Left renal pelvis (tissue), 4 donors: Measurements from ENCODE around the gene CD151. TPM values are rescaled to one million over a fixed set of nuclear protein-coding genes. Genes with fewer than 3 reads are reported as not detected.

Source experiments
- DNase-seq, 4 donors: peaks; one replicate each; pipeline ENCODE4 v3.0.0-alpha.2; 2013; ENCODE audit warnings: low read depth in 4 of 4, low spot score in 3 of 4
- polyA plus RNA-seq, 4 donors: library from polyadenylated mRNA; unstranded; fragments of 120-200 nt; gene quantifications; one replicate each; pipeline ENCODE4 v1.2.1, GENCODE V29; 2013; ENCODE audit not compliant: insufficient read length in 4 of 4

The CD151 gene
- polyA plus RNA-seq, 4 donors, result 124 to 228 (median 174) TPM

DNA sequence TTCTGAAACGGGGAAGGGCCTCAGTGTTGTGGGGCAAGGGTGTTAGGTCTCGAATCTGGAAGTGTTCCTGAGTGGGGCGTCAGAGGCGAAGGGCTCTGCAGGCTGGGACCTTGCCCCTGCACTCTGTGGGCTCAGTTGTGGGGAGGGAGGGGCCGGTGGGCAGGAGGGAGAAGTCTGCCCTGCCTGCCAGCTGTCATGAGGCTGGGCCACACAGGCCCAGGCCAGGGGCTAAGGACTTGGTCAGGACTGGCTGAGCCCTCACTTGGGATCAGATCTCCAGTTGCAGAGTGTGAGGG, 4.9 kb upstream of the CD151 start, which contains the start of gene CRACR2B:
TSS of gene CRACR2B (plus strand) at position 23 of the 296 bp plus-strand sequence. CDS start 689 bp downstream, outside the sequence.
- DNase-seq, result no peak

DNA sequence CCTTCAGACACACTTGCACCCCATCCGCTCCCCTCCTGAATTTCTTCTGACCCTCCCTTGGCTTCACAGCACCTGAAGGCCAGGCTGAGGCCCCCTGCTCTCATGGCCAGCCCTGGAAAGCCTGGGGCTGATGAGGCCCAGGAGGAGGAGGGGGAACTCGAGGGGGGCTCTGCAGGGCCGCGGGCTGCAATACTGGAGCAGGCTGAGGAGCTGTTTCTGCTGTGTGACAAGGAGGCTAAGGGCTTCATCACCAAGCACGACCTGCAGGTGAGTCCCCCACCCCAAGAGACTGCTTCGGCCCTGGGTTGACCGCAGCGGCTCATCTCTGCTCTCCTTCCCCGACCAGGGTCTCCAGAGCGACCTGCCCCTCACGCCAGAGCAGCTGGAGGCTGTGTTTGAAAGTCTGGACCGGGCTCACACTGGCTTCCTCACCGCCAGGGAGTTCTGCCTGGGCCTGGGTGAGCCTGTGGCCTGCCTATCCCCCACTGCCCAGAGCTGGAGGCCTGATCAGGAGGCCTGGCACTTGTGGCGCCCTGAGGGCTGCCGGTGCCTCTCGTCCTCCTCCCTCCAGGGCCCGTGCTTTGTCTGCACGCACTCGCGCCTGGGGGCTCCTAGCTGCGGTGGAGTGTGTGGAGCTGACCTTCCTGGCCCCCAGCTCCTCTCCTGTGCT, 4.1 kb upstream of the CD151 start:
- no peak for DNase-seq

DNA sequence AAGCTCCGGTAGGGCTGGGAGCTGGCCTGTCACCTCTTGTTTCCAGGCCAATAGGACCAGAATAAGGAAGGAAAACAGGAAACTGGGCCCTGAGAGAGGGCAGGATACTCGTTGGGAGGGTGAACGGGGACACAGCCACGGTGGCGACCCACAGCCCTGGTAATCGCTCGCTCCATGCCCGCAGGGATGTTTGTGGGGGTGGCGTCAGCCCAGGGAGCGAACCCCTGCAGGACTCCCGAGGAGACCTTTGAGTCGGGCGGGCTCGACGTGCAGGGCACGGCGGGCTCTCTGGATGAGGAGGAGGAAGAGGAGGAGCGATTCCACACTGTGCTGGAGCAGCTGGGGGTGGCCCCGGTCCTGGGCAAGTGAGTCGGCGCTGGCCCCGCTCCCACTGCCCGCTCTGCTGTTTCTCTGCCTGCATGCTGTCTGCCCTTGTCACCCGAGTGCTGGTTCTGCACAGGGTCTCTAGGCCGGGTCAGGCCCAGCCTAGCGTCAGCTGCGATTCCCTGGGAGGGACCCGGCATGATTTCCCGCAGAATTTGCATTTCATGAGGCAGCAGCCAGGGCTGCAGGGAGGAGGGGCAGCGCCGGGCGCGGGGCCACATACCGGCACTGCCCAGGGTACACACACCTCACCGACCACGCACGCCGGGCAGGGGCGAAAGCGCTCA, 3.4 kb upstream of the CD151 start:
- no peak for DNase-seq

DNA sequence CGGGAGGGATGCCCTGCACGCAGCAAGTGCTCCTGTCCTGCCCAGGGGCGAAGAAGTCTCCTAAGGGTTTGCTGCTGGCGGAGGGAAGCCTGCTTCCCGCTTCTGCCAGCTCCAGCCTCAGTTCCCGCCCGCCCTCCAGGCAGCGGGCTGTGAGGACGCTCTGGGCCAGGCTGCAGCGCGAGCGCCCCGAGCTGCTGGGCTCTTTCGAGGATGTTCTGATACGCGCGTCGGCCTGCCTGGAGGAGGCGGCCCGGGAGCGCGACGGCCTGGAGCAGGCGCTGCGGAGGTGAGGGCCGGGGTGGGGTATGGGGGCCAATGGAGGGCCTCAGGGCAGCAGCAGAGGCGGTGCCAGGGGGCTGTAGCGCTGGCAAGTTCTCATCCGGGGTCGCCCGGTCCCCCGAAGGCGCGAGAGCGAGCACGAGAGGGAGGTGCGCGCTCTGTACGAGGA, 2.9 kb upstream of the CD151 start:
- DNase-seq, result no peak

DNA sequence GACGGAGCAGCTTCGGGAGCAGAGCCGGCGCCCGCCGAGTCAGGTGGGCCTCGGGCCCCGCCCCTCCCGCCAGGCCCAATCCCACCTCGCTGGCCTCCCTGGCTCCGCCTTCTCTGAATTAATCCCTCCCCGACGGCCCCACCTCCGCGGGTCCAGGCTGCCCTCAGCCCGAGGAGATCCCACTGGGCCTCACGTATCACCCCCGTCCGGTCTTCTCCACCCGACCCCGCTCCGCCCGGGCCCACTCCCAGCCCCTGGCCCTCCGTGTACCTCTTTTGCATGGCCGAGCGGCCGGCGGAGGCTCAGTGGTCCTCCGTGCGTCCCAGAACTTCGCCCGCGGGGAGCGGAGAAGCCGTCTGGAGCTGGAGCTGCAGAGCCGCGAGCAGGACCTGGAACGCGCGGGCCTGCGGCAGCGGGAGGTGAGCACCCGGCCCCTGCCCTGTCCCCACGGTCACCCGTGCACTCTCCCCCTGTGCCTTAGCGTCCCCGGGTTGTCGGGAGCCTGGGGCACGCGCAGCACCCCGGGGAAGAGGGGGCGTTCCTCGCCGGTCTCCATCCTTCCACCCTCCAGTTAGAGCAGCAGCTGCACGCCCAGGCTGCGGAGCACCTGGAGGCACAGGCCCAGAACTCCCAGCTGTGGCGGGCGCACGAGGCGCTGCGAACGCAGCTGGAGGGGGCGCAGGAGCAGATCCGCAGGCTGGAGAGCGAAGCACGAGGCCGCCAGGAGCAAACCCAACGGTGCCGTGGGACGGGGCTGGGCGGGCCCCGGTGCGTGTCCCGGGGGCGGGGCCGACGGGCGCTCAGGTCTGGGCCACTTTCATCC, 2.2 kb upstream of the CD151 start:
- no peak for DNase-seq

DNA sequence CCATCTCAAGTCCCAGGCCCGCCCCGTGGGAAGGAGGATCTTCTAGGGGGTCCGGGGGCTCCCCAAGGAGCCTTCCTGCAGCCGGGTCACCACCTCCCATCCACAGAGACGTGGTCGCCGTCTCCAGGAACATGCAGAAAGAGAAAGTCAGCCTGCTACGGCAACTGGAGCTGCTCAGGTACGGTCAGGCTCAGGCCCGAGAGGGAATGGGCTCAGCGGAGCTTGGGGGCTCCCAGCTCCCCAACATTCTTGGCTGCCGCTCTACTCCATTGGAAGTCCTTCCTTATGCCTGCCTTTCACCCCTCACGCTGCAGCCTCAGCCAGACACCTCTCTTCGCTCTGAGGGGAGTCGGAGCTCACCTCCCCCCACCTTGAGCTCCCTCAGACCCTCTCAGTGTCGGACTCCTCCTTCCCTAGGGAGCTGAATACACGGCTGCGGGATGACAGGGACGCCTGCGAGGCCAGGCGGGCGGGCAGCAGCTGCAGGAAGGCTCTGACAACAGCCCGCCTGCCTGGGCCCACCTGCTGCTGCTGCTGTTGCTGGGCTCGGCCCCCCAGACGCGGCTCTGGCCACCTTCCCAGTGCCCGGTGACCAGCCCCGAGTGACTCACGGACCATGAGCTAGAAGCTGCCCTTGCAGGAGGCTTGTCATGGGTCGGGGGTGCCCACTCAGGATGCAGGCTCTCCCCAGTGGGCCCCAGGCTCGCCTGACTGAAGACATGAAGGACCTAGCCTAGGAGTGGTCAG, 1.5 kb upstream of the CD151 start:
- DNase-seq, result no peak

DNA sequence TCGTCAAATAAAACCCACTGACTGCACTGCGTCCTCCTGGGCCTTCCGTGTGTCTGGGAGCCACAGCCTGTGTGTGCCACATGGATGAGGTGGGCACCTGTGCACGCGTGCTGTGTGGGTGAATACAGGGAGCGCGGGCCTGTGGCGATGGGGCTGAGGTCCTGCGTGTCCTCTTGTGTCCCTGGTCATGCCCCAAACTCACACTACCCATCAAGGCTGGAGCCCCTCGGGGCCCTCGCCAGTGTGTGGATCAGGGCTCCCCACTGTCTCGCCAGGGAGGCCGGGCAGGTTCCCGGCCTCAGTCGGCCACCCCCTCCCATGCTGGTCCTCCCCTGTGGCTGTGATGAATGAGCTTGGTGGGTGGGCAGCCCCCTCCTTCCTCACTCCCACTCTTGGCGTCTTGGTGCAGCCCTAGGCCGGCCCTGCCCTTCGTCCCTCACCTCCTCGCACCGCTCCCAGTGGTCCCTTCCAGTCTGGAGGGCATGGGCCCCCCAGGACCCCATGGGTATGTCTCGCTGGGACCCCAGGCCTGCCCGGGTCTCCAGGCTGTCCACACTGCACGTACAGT, 707 bp upstream of the CD151 start:
- no peak for DNase-seq

- DNase-seq, result no peak
Observed at GRCh38 chr11:833114-833791, 501 bp downstream of the CD151 start.

DNA sequence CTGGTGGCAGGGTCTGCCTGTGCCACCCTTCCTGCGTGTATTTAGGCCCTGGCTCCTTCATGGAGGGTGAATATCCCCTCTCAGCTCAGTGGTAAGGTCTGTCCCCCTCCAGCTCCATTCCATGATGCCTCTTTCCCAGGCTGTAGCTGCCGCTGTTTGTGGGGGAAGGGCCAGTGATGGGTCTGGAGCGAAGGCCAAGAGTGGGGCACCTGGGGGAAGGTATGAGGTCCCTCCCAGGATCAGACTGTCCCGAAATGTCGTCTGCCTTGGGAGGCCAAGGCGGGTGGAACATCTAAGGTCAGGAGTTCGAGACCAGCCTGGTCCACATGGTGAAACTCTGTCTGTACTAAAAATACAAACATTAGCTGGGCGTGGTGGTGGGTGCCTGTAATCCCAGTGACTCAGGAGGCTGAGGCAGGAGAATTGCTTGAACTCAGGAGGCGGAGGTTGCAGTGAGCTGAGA, 1.1 kb downstream of the CD151 start:
- no peak for DNase-seq

- DNase-seq, result no peak
Observed at GRCh38 chr11:834371-835316, 1.9 kb downstream of the CD151 start.

- no peak for DNase-seq
Observed at GRCh38 chr11:836274-836673, 3.5 kb downstream of the CD151 start.

DNA sequence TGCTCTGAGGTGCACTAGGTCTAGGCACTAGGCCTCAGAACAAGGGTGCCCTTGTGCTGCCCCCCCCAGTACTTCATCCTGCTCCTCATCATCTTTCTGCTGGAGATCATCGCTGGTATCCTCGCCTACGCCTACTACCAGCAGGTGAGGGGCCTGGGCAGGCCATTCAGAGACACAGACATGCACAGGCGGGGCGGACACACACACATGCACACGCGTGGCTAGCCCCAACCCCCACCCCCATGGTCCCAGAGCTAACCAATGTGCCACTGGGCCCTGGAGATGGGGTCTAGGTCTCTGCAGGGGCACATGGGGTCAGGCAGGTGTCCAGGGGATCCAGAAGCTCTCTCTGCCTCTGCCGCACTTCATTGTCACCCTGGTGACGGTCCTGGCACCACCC, 3.9 kb downstream of the CD151 start:
- no peak for DNase-seq

DNA sequence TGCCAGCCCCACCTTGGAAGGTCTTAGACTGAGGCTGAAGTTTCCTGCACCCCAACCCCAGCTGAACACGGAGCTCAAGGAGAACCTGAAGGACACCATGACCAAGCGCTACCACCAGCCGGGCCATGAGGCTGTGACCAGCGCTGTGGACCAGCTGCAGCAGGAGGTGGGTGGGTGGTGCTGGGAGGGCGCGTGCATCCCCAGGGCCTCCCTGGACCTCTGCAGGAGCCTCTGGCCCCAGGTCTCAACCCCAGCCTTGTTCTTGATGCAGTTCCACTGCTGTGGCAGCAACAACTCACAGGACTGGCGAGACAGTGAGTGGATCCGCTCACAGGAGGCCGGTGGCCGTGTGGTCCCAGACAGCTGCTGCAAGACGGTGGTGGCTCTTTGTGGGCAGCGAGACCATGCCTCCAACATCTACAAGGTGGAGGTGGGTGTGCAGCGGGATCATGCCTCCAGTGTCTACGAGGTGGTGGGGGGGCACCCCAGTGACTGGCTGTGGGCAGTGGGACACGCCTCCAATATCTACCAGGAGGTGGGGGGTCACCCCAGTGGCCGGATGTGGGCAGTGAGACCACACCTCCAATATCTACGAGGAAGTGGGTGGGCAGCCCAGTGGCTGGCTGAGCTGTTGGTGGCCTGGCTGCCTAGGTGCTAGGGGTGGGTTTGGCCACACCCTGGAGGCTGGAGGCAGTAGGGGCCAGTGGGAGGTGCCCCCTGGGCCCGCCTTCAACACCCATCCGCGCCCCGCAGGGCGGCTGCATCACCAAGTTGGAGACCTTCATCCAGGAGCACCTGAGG, 4.6 kb downstream of the CD151 start:
- no peak for DNase-seq

GRCh38 chr11:837990-838307, 5.2 kb downstream of the CD151 start:
- no peak for DNase-seq

DNA sequence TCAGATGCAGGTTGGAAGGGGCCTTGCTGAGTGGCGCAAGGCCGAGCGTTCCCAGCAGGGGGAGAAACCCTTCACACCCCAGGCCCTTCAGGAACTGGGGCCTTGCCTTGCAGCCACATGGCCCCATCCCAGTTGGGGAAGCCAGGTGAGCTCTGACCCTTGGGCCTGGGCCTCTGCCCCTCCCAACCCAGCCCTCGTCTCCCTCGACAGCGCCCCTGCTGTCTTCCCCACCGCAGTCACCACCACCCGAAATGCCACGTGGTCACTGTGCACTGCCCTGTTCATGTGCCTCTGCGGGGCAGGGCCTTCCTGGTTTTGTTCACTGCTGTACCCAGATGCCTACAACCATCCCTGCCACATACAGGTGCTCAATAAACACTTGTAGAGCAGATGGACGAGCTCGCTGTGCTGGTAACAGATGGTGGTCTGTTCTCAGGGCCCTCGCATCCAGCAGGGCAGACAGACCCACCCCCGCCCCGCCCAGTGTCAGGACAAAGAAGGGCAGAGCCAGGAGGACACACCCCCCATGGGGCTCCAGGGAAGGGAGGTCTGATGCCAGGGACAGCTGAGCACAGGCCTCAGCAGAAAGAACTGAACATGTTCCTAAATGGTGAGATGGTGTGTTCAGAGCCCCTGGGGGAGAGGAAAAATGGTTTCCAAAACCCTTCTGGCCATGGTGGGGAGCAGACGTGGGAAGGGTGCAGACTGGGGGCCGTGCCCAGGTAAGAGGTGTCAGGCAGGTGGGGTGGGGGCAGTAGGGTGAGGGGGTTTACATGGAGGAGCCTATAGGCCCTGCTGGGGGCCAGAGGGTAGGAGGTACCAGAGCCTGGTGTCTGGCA, 5.9 kb downstream of the CD151 start:
- DNase-seq, result no peak

DNA sequence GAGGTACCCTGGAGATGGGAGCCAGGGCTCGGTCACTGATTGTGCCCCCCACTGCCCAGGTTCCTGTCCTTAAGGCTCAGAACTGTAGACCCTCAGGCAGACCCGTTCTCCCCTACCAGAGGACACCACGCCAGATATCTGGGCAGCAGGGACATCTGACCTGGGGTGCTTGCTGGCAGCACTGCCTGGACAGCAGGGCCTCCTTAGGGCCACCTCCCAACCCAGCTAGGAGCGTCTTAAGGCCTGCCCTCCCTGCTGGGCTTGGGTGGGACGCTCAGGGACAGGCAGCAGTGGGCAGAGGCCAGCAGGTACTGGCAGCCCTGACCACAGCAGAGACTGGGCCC, 6.5 kb downstream of the CD151 start:
- DNase-seq, result no peak

GRCh38 chr11:839875-840617, 7.3 kb downstream of the CD151 start:
- no peak for DNase-seq
